ENCODE measurements around the gene P2RY10. TPM values are rescaled to one million over a fixed set of nuclear protein-coding genes. Genes with fewer than 3 reads are reported as not detected.

The P2RY10 gene
- total RNA-seq, 1 donor from 2014 or later = 0.62 TPM

Other genes with a start within 250 kb of the P2RY10 start
- gene LPAR4, start 197.7 kb upstream of the P2RY10 start, total RNA-seq = 40.8 TPM
- 1.9 TPM for gene GPR174, start 199.3 kb downstream of the P2RY10 start, total RNA-seq

Measured in tongue (tissue), 1 donor.